ENCODE results near the gene SH2B2.

DNA sequence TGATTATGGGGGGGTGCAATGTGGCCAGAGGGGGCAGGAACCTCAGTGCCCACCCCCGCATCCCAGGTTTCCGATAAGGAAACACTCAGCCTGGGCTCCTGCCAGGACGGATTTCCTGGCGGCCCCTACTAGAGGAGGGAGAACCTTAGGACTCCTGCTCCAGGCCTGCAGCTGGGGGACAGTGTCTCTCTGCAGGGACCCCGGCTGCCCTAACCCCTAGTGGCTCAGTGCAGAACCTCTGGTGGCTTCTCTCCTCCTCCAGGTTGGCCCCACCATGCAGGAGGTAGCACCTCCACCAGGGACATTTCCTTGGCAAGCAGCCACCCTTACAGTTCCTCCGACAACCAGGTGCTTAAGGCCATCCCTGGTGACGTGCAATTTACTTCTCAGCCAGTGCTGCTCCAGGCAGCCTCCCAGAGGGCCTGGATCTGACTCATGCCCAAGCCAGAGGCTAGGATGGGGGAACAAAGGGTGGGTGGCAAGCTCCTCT lies 31.9 kb downstream of the SH2B2 start:
- TF ChIP-seq POLR2AphosphoS5 (IDR thresholded peaks at IDR 0.05; ENCODE audit: insufficient read depth in 1 of 2, low read depth in 1 of 2) (no peak), POLR2A (IDR thresholded peaks at IDR 0.05) (no peak)
- TF ChIP-seq, protein P1, sequence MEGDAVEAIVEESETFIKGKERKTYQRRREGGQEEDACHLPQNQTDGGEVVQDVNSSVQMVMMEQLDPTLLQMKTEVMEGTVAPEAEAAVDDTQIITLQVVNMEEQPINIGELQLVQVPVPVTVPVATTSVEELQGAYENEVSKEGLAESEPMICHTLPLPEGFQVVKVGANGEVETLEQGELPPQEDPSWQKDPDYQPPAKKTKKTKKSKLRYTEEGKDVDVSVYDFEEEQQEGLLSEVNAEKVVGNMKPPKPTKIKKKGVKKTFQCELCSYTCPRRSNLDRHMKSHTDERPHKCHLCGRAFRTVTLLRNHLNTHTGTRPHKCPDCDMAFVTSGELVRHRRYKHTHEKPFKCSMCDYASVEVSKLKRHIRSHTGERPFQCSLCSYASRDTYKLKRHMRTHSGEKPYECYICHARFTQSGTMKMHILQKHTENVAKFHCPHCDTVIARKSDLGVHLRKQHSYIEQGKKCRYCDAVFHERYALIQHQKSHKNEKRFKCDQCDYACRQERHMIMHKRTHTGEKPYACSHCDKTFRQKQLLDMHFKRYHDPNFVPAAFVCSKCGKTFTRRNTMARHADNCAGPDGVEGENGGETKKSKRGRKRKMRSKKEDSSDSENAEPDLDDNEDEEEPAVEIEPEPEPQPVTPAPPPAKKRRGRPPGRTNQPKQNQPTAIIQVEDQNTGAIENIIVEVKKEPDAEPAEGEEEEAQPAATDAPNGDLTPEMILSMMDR (IDR thresholded peaks at IDR 0.05) = no peak
